Kidney (tissue), 14 donors: ENCODE results near the gene SLC34A3. TPM values are rescaled to one million over a fixed set of nuclear protein-coding genes. Genes with fewer than 3 reads are reported as not detected.
A peak's percentile ranks its signal among the peaks of the same experiment; 100 is the strongest.

ENCODE experiments used
- DNase-seq, 5 donors: peaks; one replicate each; pipeline ENCODE4 v3.0.0-alpha.2; 2013 to 2020
- FAIRE-seq: peaks from 2 replicates; lab custom pipeline; 2012; peaks lifted over from hg19 to GRCh38; lab: Jason Lieb, UNC
- H3K27ac ChIP-seq, 2 donors: one replicate each; pipeline ENCODE4 v1.7.0; 2013; ENCODE audit warnings: low read depth in 2 of 2, low read length in 2 of 2, inconsistent platforms in 1 of 2
- H3K27me3 ChIP-seq: one replicate; pipeline ENCODE4 v1.7.1; 2013; ENCODE audit warnings: low read length, inconsistent platforms; ENCODE audit not compliant: control insufficient read depth, insufficient read depth
- H3K36me3 ChIP-seq, 3 donors: one replicate each; pipeline versions ENCODE4 v1.7.0 to v1.7.1; 2013; ENCODE audit warnings: low read length in 3 of 3, control low read depth in 1 of 3, inconsistent platforms in 1 of 3; ENCODE audit not compliant: insufficient read depth in 3 of 3, control insufficient read depth in 2 of 3
- H3K4me1 ChIP-seq, 3 donors: one replicate each; pipeline versions ENCODE4 v1.7.0 to v1.7.1; 2013; ENCODE audit warnings: low read length in 3 of 3, inconsistent platforms in 1 of 3, low read depth in 1 of 3; ENCODE audit not compliant: control insufficient read depth in 2 of 3, insufficient read depth in 2 of 3
- H3K4me3 ChIP-seq, 3 donors: one replicate each; pipeline versions ENCODE4 v1.7.0 to v1.8.1; 2013; ENCODE audit warnings: low read length in 3 of 3, control low read depth in 1 of 3, inconsistent platforms in 1 of 3
- H3K9ac ChIP-seq, 3 donors: one replicate each; pipeline versions ENCODE4 v1.7.0 to v1.7.1; 2013; ENCODE audit warnings: low read length in 3 of 3, control low read depth in 1 of 3, inconsistent platforms in 1 of 3
- H3K9me3 ChIP-seq, 3 donors: one replicate each; pipeline versions ENCODE4 v1.7.0 to v1.7.1; 2013; ENCODE audit warnings: low read length in 3 of 3, control low read depth in 1 of 3, inconsistent platforms in 1 of 3; ENCODE audit not compliant: control insufficient read depth in 2 of 3, insufficient read depth in 1 of 3
- intact Hi-C: fragments of 100-400 bp; cut with DNase I; formaldehyde crosslinking; loops from one replicate; pipeline ENCODE4 v1.11.1; 2022
- polyA plus RNA-seq: library from polyadenylated mRNA; stranded (reverse); fragments of 350-450 nt; fragmentation: Illumina TruSeq; extraction: RNeasy Lipid Tissue Mini Kit (QIAGEN cat#74804); gene quantifications from one replicate; pipeline ENCODE4 v1.2.3, GENCODE V29; 2014; ENCODE audit warnings: low read depth, low replicate concordance; ENCODE audit not compliant: insufficient read depth
- total RNA-seq: library from RNA; stranded (reverse); fragmentation: NEBNext Ultra II Directional; extraction: Animal tissue kit (Norgen Biotek cat#: 25700); gene quantifications from one replicate; pipeline ENCODE4 v1.2.1, GENCODE V29; 2021
- TF ChIP-seq, protein P1 (sequence below): IDR thresholded peaks from 3 replicates; pipeline ENCODE4 v1.5.1; 2012; ENCODE audit warnings: mild to moderate bottlenecking, moderate library complexity, borderline replicate concordance; ENCODE audit not compliant: insufficient read depth; ENCODE audit errors: extremely low read depth
- donor health status: control.
- donor health status: control.
- donor health status: control.
- donor health status: control.
- donor health status: control.
- donor health status: DM: yes; HTN: yes; CAD: no.
- donor health status: Normal renal cell carcinoma (clear cell type).

SLC34A3 gene
- total and polyA plus RNA-seq, 2 donors from 2014 or later, result 0.13 to 36.0 TPM

DNA sequence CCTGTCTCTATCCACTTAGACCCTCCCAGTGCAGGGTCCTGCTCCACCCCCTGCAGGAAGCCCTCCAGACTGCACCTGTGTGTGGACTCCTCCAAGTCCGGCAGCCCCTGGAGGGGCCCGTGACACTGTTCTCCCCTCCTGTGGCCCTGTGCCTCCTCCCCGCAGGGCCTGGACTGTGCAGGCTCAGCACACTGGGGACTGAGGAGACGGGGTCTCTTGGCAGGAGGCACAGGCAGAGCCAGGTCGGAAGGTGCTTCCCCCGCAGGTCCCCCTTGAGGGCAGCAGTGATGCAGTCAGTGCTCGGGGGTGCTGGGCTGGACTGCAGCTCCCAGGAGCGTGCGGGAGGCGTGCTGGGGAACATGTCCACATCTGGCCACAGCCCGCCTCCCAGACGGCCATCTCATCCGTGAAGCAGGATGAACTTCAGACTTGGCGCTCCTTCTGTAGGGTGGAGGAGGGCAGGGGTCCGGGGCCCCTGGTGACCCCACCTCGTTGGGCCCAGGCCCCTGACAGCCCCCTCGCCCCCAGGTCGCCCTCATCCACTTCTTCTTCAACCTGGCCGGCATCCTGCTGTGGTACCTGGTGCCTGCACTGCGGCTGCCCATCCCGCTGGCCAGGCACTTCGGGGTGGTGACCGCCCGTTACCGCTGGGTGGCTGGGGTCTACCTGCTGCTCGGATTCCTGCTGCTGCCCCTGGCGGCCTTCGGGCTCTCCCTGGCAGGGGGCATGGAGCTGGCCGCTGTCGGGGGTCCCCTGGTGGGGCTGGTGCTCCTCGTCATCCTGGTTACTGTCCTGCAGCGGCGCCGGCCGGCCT is 4.9 kb downstream of the SLC34A3 start:
- H3K4me3 ChIP-seq, result no peak overlapping the region
- no peak overlapping the region for H3K27ac ChIP-seq
- peaks cover 0 to 8% (median 4%) of the 10 kb centered on the region in 3 donors for H3K4me1 ChIP-seq

DNA sequence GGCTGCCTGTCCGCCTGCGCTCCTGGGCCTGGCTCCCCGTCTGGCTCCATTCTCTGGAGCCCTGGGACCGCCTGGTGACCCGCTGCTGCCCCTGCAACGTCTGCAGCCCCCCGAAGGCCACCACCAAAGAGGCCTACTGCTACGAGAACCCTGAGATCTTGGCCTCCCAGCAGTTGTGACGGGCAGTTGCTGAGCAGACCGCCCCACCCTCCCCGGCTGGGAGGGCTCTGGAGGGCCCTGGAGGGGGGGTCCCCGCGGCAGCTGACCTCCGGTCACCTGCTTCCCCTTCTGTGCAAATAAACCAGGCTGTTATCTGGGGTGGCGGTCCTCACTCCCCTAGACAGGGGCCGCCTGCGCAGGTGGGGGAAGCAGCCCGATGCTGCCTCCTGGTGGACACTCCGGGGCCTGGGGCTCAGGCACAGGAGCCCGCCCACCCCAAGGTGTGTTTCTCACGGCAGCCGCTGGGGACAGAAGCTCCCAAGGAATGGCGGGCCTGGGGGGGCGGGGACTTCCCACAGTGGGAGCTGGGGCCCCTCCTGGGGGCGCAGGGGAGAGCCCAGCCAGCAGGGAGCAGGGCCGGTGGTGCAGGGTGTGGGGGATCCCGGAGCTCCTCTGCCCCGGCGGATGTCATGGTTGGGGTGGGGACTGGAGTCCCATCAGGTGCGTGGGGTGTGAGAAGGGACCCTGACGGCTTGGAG is 5.7 kb downstream of the SLC34A3 start:
- Histone ChIP-seq H3K4me3 (no peak overlapping the region), H3K27ac (peak overlapping the region in 1 of 2 donors; percentile 7), H3K9ac (no peak overlapping the region), H3K36me3 (no peaks in the 10 kb centered on the region), H3K4me1 (peaks cover 0 to 8% (median 4%) of the 10 kb centered on the region in 3 donors), H3K9me3 (no peaks in the 10 kb centered on the region), H3K27me3 (no peaks in the 10 kb centered on the region)
- intact Hi-C loops, result loop anchor here (10.0 kb wide), 1 partner anchor 122 kb away; the partner anchor contains the start of gene DPP7
- FAIRE-seq, result no peak
- peak; percentile 92 to 95 (median 93) for DNase-seq
- TF ChIP-seq, protein P1, sequence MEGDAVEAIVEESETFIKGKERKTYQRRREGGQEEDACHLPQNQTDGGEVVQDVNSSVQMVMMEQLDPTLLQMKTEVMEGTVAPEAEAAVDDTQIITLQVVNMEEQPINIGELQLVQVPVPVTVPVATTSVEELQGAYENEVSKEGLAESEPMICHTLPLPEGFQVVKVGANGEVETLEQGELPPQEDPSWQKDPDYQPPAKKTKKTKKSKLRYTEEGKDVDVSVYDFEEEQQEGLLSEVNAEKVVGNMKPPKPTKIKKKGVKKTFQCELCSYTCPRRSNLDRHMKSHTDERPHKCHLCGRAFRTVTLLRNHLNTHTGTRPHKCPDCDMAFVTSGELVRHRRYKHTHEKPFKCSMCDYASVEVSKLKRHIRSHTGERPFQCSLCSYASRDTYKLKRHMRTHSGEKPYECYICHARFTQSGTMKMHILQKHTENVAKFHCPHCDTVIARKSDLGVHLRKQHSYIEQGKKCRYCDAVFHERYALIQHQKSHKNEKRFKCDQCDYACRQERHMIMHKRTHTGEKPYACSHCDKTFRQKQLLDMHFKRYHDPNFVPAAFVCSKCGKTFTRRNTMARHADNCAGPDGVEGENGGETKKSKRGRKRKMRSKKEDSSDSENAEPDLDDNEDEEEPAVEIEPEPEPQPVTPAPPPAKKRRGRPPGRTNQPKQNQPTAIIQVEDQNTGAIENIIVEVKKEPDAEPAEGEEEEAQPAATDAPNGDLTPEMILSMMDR, result peak; percentile 99

More for the DNA sequence above, 4.9 kb downstream of the SLC34A3 start:
- no peak for DNase-seq
- TF ChIP-seq, protein P1, result no peak
- no peaks in the 10 kb centered on the region for H3K9me3 ChIP-seq
- no peak for FAIRE-seq
- no peak overlapping the region for H3K9ac ChIP-seq
- H3K36me3 ChIP-seq, result no peaks in the 10 kb centered on the region
- H3K27me3 ChIP-seq, result no peaks in the 10 kb centered on the region
- intact Hi-C loops, result loop anchor here (10.0 kb wide), 1 partner anchor 121 kb away; the partner anchor contains the start of gene DPP7

DNA sequence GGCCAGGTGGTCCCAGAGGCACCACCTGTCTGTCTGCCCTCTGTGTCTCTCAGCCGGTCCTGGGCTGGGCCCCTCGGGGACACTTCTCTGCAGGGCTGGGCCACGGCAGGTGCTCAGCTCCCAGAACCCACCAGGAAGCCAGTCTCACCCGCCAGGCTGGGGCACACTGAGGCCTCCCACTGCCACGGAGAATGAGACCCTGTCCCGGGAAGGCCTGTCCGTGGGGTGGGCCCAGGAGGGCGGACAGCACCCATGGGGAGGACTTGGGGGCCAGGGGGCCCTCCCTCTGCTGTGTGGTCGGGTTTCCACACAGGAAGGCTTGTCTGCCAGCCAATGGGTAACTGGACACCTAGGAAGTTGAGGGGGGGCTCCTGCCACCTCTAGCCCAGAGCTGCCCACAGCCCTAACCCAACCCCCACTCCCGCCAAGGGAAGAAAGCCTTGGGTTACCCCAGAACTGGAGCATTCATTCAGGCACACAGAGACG is 6.3 kb downstream of the SLC34A3 start:
- Histone ChIP-seq H3K27ac (no peak overlapping the region), H3K9ac (no peak overlapping the region), H3K27me3 (no peaks in the 10 kb centered on the region), H3K36me3 (no peaks in the 10 kb centered on the region), H3K9me3 (no peaks in the 10 kb centered on the region), H3K4me3 (no peak overlapping the region), H3K4me1 (peaks cover 0 to 8% (median 4%) of the 10 kb centered on the region in 3 donors)
- TF ChIP-seq, protein P1, result no peak
- peak in 4 of 5 donors; percentile 52 to 79 (median 58) for DNase-seq
- no peak for FAIRE-seq
- intact Hi-C loops, result loop anchor here (10.0 kb wide), 1 partner anchor 122 kb away; the partner anchor contains the start of gene DPP7
